ENCODE measurements around the gene JAZF1.
A peak's percentile ranks its signal among the peaks of the same experiment; 100 is the strongest.

The JAZF1 gene

GRCh38 chr7:28068811-28069216 is 111.8 kb downstream of the JAZF1 start:
- peak; percentile 33 for DNase-seq (ENCODE audit: low read depth, low spot score)
- no peak for TF ChIP-seq CTCF (IDR thresholded peaks at IDR 0.05; ENCODE audit: low read depth, low read length)
- no peak overlapping the region for H3K4me3 ChIP-seq (ENCODE audit: low read depth, low read length)
- in situ Hi-C loops (cut with HindIII; ENCODE audit: low sequenced_read_pairs): no loop called here

GRCh38 chr7:28067171-28067570 is 113.4 kb downstream of the JAZF1 start:
- no peak for TF ChIP-seq CTCF (IDR thresholded peaks at IDR 0.05; ENCODE audit: low read depth, low read length)
- no peak overlapping the region for H3K4me3 ChIP-seq (ENCODE audit: low read depth, low read length)
- in situ Hi-C loops (cut with HindIII; ENCODE audit: low sequenced_read_pairs): no loop called here
- no peak for DNase-seq (ENCODE audit: low read depth, low spot score)

- no peak for TF ChIP-seq CTCF (IDR thresholded peaks at IDR 0.05; ENCODE audit: low read depth, low read length)
- no peak for DNase-seq (ENCODE audit: low read depth, low spot score)
- H3K4me3 ChIP-seq (ENCODE audit: low read depth, low read length): no peak overlapping the region
- in situ Hi-C loops (cut with HindIII; ENCODE audit: low sequenced_read_pairs): no loop called here
Observed at GRCh38 chr7:28065721-28066285, 114.8 kb downstream of the JAZF1 start.

- no peak for TF ChIP-seq CTCF (IDR thresholded peaks at IDR 0.05; ENCODE audit: low read depth, low read length)
- no peak overlapping the region for H3K4me3 ChIP-seq (ENCODE audit: low read depth, low read length)
- in situ Hi-C loops (cut with HindIII; ENCODE audit: low sequenced_read_pairs): no loop called here
- no peak for DNase-seq (ENCODE audit: low read depth, low spot score)
Observed at GRCh38 chr7:28065308-28065707, 115.3 kb downstream of the JAZF1 start.

- TF ChIP-seq CTCF (IDR thresholded peaks at IDR 0.05; ENCODE audit: low read depth, low read length): no peak
- no peak overlapping the region for H3K4me3 ChIP-seq (ENCODE audit: low read depth, low read length)
- in situ Hi-C loops (cut with HindIII; ENCODE audit: low sequenced_read_pairs): no loop called here
- no peak for DNase-seq (ENCODE audit: low read depth, low spot score)
Observed at GRCh38 chr7:28064437-28064836, 116.2 kb downstream of the JAZF1 start.

- in situ Hi-C loops (cut with HindIII; ENCODE audit: low sequenced_read_pairs): no loop called here
- no peak overlapping the region for H3K4me3 ChIP-seq (ENCODE audit: low read depth, low read length)
- DNase-seq (ENCODE audit: low read depth, low spot score): peak; percentile 42
- peak; percentile 74 for TF ChIP-seq CTCF (IDR thresholded peaks at IDR 0.05; ENCODE audit: low read depth, low read length)
Observed at GRCh38 chr7:28062197-28062991, 118.2 kb downstream of the JAZF1 start.
